GM18526 (cell line): ENCODE results near the gene DTNA.

Experiments used
- POLR2A ChIP-seq: IDR thresholded peaks from 3 replicates; pipeline ENCODE4 v1.6.1; 2011; ENCODE audit not compliant: insufficient read length; ENCODE audit errors: extremely low read depth

Gene DTNA

GRCh38 chr18:34926683-34927082, 216.6 kb downstream of the DTNA start:
- TF ChIP-seq POLR2A, result no peak

DNA sequence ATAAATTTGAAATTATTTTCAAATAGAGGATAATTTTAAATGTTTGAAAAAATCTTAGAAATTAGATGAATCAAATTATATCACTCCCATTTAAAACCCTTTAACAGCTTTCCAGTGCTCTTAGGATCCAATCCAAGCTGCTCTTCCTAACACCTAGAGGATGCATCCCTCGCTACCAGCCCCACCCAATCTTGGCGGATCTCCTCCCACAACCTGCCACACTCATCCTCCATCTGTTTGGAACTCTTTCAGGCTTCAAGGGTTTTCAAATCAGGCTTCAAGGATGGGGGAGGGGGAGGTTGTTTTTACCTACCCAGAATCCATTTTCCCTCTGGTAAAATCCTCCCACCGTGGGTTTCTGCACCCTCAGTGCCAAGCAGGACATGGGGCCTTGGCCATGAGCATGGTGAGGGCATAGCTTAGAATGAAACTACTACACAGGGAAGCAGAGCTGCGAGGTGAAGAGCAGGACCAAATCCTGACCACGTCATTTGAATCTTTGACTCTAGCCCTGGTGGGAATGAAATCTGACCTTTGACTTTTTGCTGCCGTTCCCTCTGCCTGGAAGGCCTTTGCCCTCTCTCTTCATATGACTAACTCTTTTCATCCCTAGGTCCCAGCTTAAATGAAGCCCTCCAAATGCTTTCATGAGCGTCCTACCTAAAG, 218.1 kb downstream of the DTNA start:
- TF ChIP-seq POLR2A, result no peak

DNA sequence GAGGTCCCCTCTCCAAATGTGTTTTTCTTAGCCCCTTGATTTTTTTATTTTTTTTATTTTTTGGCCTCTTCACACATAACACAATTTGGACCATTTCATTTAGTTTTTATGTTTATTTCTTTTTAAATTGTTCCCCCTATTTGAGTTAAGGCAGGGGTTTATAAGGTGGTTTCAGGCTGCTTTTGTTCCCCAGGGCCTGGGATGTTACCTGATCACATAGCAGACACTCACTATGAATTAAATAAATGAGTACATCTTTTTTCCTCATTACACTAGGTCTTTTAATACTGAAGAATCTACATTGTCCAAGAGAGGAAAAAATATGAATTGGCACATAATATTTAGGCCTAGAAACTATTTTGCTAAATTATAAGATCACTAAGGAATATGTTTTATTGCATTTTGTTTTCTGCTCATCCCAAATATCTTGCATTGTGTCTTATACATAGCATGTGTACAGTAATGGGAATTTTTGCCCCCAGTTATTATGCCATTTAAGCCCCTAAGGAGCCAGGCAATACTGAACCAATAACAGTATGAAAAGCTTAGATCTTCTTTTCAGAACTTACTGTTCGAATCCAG, 218.7 kb downstream of the DTNA start:
- TF ChIP-seq POLR2A, result no peak

DNA sequence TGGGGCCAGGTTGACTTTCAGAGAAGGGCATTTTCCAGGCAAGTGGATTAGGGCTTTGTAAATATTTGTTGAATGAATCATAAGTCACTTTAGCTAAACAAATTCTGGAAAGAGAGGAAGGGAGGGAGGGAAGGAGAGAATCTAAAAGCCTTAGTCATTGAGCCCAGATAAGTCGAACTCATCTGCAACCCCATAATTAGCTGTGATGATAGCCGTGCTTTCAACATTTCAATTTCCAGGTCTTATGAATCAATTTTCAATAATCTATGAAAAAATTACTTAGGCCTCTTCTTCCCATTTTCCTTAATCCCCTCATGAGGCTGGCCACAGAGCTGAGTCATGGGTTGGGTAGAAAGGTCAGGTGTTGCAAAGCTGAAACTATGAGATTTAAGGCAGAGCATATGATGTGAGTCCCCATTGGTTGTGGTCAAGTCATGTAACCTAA, 219.3 kb downstream of the DTNA start:
- TF ChIP-seq POLR2A, result no peak

- no peak for TF ChIP-seq POLR2A
These were observed 222.3 kb downstream of the DTNA start for GRCh38 chr18:34932363-34932762.

- no peak for TF ChIP-seq POLR2A
These were observed 222.8 kb downstream of the DTNA start for GRCh38 chr18:34932792-34933466.

DNA sequence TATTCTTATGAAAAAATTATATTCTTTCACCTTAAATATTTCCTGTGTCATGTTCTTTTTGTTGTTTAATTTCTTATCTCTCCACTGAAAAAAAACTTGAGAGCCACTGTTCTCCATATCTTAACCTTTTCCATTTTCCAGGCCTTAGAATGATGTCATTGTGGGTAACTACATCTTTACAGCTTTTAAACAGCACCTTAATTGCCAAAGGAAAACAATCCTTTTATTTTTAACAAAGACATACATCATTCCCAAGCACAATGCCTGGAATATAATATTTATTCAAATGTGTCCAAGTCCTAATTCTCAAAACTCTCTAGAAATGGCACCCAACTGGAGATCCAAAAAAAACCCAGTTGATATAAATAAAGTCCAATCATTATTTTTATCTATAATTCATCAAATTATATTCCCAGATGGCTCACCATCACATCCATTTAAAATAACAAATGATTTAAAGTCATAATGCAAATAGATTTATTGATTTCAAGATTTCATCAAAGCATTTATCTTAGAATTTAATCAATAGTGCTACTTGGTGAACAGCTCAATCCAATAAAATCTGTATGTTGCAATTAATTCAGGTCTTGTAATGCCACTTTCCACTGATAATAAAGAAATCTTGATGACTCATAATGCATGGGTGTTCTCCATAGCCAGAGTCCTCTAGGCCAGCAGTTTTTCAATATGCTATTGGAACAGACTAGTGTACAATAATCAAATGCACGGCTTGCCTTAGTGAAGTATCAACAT, 224.0 kb downstream of the DTNA start:
- no peak for TF ChIP-seq POLR2A

GRCh38 chr18:34936772-34937171, 226.7 kb downstream of the DTNA start:
- no peak for TF ChIP-seq POLR2A

- TF ChIP-seq POLR2A, result no peak
These were observed 228.0 kb downstream of the DTNA start for GRCh38 chr18:34938090-34938489.
